ENCODE results near the gene SUPT6H. TPM values are rescaled to one million over a fixed set of nuclear protein-coding genes. Genes with fewer than 3 reads are reported as not detected.

SUPT6H gene
- total RNA-seq, 3 donors from 2014 or later, result 47.8 to 97.7 (median 60.7) TPM

DNA sequence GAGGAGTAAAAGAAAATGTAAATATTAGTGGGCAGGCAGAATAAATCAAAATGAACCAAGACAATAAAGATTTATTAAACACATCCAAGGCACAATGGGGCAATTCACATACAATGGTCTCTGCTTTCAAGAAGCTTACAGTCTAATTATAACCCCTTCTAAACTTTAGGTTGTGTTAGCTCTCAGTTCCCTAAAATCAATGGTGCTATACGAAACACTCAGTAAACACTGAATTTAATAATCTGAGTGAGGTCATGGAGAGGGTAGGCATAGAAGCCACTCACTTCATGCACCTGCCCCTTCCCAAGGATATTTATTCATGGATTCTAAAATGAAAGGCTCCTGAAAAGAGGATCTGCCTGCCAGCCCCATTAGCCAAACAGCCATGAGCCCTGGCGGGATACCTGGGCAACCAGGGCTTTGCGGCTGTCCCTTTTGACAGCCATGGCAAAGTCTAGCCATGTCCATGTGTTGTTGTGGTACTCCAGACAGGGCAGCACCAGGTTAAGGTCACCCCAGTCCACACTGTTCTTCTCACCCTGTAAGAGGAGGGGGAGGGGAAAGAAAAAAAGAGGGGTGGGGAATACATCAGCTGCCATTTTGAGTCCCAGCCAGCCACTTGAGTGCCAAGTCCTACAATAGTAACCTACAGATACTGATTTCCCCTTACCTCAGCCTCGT lies 46.6 kb upstream of the SUPT6H start:
- DNase-seq (no peak), ATAC-seq (no peak)
- no peak overlapping the region for H3K4me3 ChIP-seq
- no peaks in the 10 kb centered on the region for H3K4me1 ChIP-seq (ENCODE audit: low read depth)
- H3K36me3 ChIP-seq (ENCODE audit: low read depth), result peaks cover 18% of the 10 kb centered on the region
- intact Hi-C loops (cut with DNase I, micrococcal nuclease), result no loop called here
- no peaks in the 10 kb centered on the region for H3K9me3 ChIP-seq
- TF ChIP-seq, protein P1, sequence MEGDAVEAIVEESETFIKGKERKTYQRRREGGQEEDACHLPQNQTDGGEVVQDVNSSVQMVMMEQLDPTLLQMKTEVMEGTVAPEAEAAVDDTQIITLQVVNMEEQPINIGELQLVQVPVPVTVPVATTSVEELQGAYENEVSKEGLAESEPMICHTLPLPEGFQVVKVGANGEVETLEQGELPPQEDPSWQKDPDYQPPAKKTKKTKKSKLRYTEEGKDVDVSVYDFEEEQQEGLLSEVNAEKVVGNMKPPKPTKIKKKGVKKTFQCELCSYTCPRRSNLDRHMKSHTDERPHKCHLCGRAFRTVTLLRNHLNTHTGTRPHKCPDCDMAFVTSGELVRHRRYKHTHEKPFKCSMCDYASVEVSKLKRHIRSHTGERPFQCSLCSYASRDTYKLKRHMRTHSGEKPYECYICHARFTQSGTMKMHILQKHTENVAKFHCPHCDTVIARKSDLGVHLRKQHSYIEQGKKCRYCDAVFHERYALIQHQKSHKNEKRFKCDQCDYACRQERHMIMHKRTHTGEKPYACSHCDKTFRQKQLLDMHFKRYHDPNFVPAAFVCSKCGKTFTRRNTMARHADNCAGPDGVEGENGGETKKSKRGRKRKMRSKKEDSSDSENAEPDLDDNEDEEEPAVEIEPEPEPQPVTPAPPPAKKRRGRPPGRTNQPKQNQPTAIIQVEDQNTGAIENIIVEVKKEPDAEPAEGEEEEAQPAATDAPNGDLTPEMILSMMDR (IDR thresholded peaks at IDR 0.05), result no peak

DNA sequence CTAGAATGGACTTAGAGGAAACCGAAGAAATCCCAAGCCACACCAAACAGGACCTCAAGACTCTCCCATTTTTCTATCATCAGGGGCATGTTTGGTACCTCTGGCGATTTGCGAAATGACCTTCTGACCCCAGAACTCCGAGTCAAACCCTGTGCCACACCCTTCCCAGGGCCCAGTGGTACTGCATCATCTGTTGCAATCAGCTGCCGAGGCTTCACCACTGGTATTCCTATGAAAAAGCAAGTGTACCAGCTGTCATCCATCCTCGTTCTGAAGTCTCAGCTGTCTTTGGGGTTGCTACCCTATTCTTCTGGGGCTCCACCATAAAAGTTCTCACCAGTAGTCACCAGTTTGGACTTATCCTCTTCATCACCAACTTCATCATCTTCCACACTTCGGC lies 45.7 kb upstream of the SUPT6H start:
- TF ChIP-seq, protein P1 (IDR thresholded peaks at IDR 0.05), result no peak
- DNase-seq, result no peak
- Histone ChIP-seq H3K4me1 (ENCODE audit: low read depth) (no peaks in the 10 kb centered on the region), H3K4me3 (no peak overlapping the region), H3K36me3 (ENCODE audit: low read depth) (peaks cover 22% of the 10 kb centered on the region), H3K9me3 (no peaks in the 10 kb centered on the region)
- no peak for ATAC-seq
- intact Hi-C loops (cut with DNase I, micrococcal nuclease), result no loop called here

DNA sequence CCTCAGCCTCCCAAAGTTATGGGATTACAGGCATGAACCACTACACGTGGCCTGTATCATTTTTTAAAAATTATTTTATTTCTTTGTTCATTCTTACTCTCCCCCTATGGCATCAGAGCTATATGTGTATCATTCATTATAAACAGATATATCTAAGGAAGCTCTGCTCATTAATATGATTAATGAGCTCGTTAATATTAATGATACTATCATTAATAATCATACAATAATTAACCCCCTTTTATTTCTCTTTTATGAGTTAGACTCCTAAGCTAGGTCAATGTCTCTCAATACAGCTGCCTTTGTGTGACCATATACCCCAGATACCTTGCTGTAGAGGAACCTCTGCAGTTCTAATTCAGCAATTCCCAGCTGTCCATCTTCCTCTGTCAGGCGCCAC lies 43.5 kb upstream of the SUPT6H start:
- DNase-seq, result no peak
- no peak overlapping the region for H3K4me3 ChIP-seq
- no peaks in the 10 kb centered on the region for H3K9me3 ChIP-seq
- no peak for ATAC-seq
- H3K4me1 ChIP-seq (ENCODE audit: low read depth), result no peaks in the 10 kb centered on the region
- TF ChIP-seq, protein P1 (IDR thresholded peaks at IDR 0.05), result no peak
- intact Hi-C loops (cut with DNase I, micrococcal nuclease), result no loop called here
- H3K36me3 ChIP-seq (ENCODE audit: low read depth), result peaks cover 25% of the 10 kb centered on the region

DNA sequence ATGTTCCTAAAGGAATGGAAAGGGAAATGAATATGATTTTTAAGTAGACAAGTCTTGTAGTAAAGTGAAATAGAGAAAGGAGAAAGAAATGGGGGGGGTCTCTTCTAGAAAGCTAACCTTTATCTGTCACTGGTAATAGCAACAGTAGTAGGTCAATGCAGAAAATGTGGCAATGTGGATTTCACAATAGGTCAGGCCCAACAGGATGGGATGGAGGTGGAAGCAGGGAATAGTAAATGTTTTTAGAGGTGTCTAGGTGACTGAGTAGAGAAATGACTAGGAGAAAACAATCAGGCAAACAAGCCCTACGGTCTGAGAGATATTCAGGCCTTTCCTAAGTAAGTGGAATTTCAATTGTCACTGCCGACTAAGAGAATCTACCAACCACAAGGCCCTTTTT lies 42.0 kb upstream of the SUPT6H start:
- Histone ChIP-seq H3K4me1 (ENCODE audit: low read depth) (no peaks in the 10 kb centered on the region), H3K4me3 (no peak overlapping the region), H3K36me3 (ENCODE audit: low read depth) (peaks cover 25% of the 10 kb centered on the region), H3K9me3 (no peaks in the 10 kb centered on the region)
- TF ChIP-seq, protein P1 (IDR thresholded peaks at IDR 0.05), result no peak
- intact Hi-C loops (cut with DNase I, micrococcal nuclease), result no loop called here
- DNase-seq, result no peak
- no peak for ATAC-seq

DNA sequence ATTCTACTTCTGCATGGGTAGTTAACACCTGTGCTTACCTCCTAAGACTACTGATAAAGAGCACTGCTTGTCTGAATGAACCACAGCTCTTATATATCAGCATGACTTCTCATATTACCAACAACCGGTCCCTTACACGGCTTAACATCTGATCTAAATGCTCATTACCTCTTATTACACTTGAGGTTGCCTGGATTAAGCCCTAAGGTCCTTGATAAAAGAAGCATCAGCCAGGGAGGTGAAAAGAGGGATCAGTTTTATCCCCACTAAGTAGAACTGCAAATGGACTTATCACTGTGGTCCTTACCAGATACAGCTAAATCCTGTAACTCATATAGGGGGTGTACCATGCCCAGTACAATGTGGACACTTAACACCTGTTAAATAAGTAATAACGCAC lies 39.8 kb upstream of the SUPT6H start:
- TF ChIP-seq, protein P1 (IDR thresholded peaks at IDR 0.05), result no peak
- H3K9me3 ChIP-seq, result no peaks in the 10 kb centered on the region
- H3K4me1 ChIP-seq (ENCODE audit: low read depth), result no peaks in the 10 kb centered on the region
- peaks cover 10% of the 10 kb centered on the region for H3K36me3 ChIP-seq (ENCODE audit: low read depth)
- intact Hi-C loops (cut with DNase I, micrococcal nuclease), result no loop called here
- ATAC-seq (no peak), DNase-seq (no peak)
- H3K4me3 ChIP-seq, result no peak overlapping the region

DNA sequence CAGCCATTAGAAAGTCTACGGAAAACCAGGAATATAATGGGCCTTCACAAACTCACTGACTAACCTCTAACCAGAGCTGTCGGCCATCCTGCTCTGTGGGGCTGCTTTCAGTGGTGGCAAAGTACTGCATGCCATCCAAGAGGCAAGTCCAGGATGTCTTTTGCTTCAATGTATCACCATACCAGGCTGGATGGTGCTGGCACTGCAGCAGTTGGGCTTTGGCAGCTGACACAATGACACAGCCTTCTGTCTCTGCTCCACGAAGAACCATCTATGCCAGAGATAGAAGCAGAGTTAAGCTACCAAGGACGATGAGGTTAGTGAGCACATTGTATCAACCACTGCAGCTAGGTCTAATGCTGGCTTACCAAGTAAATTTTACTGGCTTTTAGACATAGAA lies 38.3 kb upstream of the SUPT6H start:
- H3K9me3 ChIP-seq, result no peaks in the 10 kb centered on the region
- no peak for ATAC-seq
- intact Hi-C loops (cut with DNase I, micrococcal nuclease), result no loop called here
- no peak overlapping the region for H3K4me3 ChIP-seq
- no peak for DNase-seq
- no peaks in the 10 kb centered on the region for H3K4me1 ChIP-seq (ENCODE audit: low read depth)
- peaks cover 14% of the 10 kb centered on the region for H3K36me3 ChIP-seq (ENCODE audit: low read depth)
- TF ChIP-seq, protein P1 (IDR thresholded peaks at IDR 0.05), result no peak
